H1 (cell line): ENCODE data around the gene KCNIP3. TPM values are rescaled to one million over a fixed set of nuclear protein-coding genes. Genes with fewer than 3 reads are reported as not detected.

Experiments used
- CTCF ChIA-PET: fragments of 300-600 bp; sonication (Branson Sonifier 250); formaldehyde crosslinking; loops from one replicate; lab custom pipeline; 2021; ENCODE audit not compliant: partially characterized antibody; lab: Charles Lee
- POLR2A ChIA-PET: fragments of 300-600 bp; sonication (Branson Sonifier 250); formaldehyde crosslinking; loops from one replicate; lab custom pipeline; 2021; ENCODE audit warnings: inconsistent platforms; ENCODE audit not compliant: partially characterized antibody; lab: Charles Lee
- DNase-seq, 2 experiments: peaks; one replicate each; pipeline versions ENCODE4 v3.0.0 to v3.0.0-alpha.2; 2010 to 2022; ENCODE audit warnings: low spot score in 2 of 2, low read depth in 1 of 2, mixed read lengths in 1 of 2
- FAIRE-seq: peaks from 2 replicates; lab custom pipeline; 2011; peaks lifted over from hg19 to GRCh38; lab: Jason Lieb, UNC
- H2AFZ ChIP-seq: 2 replicates; pipeline ENCODE4 v1.8.1; 2012; ENCODE audit warnings: low read length, inconsistent platforms
- H2AK5ac ChIP-seq: 2 replicates; pipeline ENCODE4 v1.6.1; 2013; ENCODE audit warnings: low read depth, low read length
- H2BK120ac ChIP-seq: replicated peaks from 2 replicates; pipeline ENCODE3; 2013; ENCODE audit warnings: low read depth, low read length, inconsistent platforms
- H2BK12ac ChIP-seq: 2 replicates; pipeline ENCODE4 v1.6.1; 2013; ENCODE audit warnings: low read depth, low read length
- H2BK15ac ChIP-seq: 2 replicates; pipeline ENCODE4 v1.6.1; 2013; ENCODE audit warnings: low read length
- H2BK20ac ChIP-seq: 2 replicates; pipeline ENCODE4 v1.6.1; 2013; ENCODE audit warnings: low read length
- H2BK5ac ChIP-seq: 2 replicates; pipeline ENCODE4 v1.6.1; 2013; ENCODE audit warnings: low read depth, low read length
- H3K14ac ChIP-seq: 2 replicates; pipeline ENCODE4 v1.6.1; 2013; ENCODE audit warnings: inconsistent platforms; ENCODE audit not compliant: insufficient read length
- H3K18ac ChIP-seq: 2 replicates; pipeline ENCODE4 v1.6.1; 2013; ENCODE audit warnings: low read length; ENCODE audit errors: extremely low read depth
- H3K23ac ChIP-seq: 2 replicates; pipeline ENCODE4 v1.6.1; 2013; ENCODE audit warnings: inconsistent platforms; ENCODE audit not compliant: insufficient read length
- H3K23me2 ChIP-seq: 2 replicates; pipeline ENCODE4 v1.6.1; 2013; ENCODE audit warnings: low read depth, low read length
- H3K27ac ChIP-seq: 2 replicates; pipeline ENCODE4 v1.6.1; 2011; ENCODE audit warnings: low read depth, low read length, inconsistent platforms
- H3K27me3 ChIP-seq, 4 experiments: replicated peaks in 1 of 4; 1 replicate in 1 of 4; 2 replicates in 3 of 4; pipeline versions ENCODE4 v1.6.1 to v1.8.1; 2011 to 2013; ENCODE audit warnings: low read length in 3 of 4, mild to moderate bottlenecking in 3 of 4, inconsistent platforms in 2 of 4, mixed read lengths in 2 of 4, moderate library complexity in 1 of 4; ENCODE audit not compliant: control insufficient read depth in 3 of 4, insufficient read depth in 3 of 4; ENCODE audit errors: extremely low read depth in 1 of 4
- H3K36me3 ChIP-seq, 4 experiments: 2 replicates each; pipeline versions ENCODE4 v1.6.1 to v1.8.1; 2011 to 2013; ENCODE audit warnings: mild to moderate bottlenecking in 4 of 4, low read length in 3 of 4, moderate library complexity in 2 of 4, control low read depth in 1 of 4, inconsistent platforms in 1 of 4; ENCODE audit not compliant: insufficient read depth in 4 of 4, control insufficient read depth in 2 of 4
- H3K4ac ChIP-seq: replicated peaks from 2 replicates; pipeline ENCODE3; 2013; ENCODE audit warnings: low read length, low read depth, mixed read lengths, inconsistent platforms; ENCODE audit not compliant: insufficient read length
- H3K4me1 ChIP-seq, 4 experiments: replicated peaks in 1 of 4; 1 replicate in 1 of 4; 2 replicates in 3 of 4; pipeline versions ENCODE4 v1.6.1 to v1.8.1; 2011 to 2013; ENCODE audit warnings: low read length in 3 of 4, inconsistent platforms in 2 of 4, mixed read lengths in 1 of 4; ENCODE audit not compliant: insufficient read depth in 4 of 4, control insufficient read depth in 3 of 4
- H3K4me2 ChIP-seq, 2 experiments: 2 replicates each; pipeline versions ENCODE4 v1.6.1 to v1.8.1; 2011 to 2013; ENCODE audit warnings: low read depth in 2 of 2, low read length in 2 of 2, control low read depth in 1 of 2, inconsistent platforms in 1 of 2, mild to moderate bottlenecking in 1 of 2; ENCODE audit not compliant: insufficient read depth in 1 of 2
- H3K4me3 ChIP-seq, 4 experiments: fragments of 200-600, 300-600 bp in 1 of 4; sonication (generic), shearing (Covaris generic), sonication (Bioruptor Twin) in 1 of 4; 2 replicates each; pipeline versions ENCODE4 v1.5.1 to v1.8.1; 2011 to 2016; ENCODE audit warnings: low read length in 4 of 4, low read depth in 3 of 4, control low read depth in 2 of 4, inconsistent platforms in 2 of 4, mild to moderate bottlenecking in 2 of 4, mixed read lengths in 1 of 4, moderate library complexity in 1 of 4; ENCODE audit not compliant: insufficient read depth in 2 of 4; ENCODE audit errors: extremely low read depth in 1 of 4
- H3K56ac ChIP-seq: replicated peaks from 2 replicates; pipeline ENCODE3; 2013; ENCODE audit warnings: low read depth, mild to moderate bottlenecking, mixed read lengths, low read length, inconsistent platforms; ENCODE audit not compliant: insufficient read length
- H3K79me1 ChIP-seq: 2 replicates; pipeline ENCODE4 v1.6.1; 2013; ENCODE audit warnings: low read depth, low read length, control low read depth
- H3K79me2 ChIP-seq, 2 experiments: 2 replicates each; pipeline versions ENCODE4 v1.6.1 to v1.8.1; 2012 to 2013; ENCODE audit warnings: low read length in 2 of 2, mild to moderate bottlenecking in 2 of 2, inconsistent platforms in 1 of 2; ENCODE audit not compliant: insufficient read depth in 2 of 2, control insufficient read depth in 1 of 2
- H3K9ac ChIP-seq, 4 experiments: replicated peaks in 1 of 4; 1 replicate in 1 of 4; 2 replicates in 3 of 4; pipeline versions ENCODE4 v1.6.1 to v1.8.1; 2011 to 2013; ENCODE audit warnings: low read depth in 3 of 4, low read length in 3 of 4, control low read depth in 2 of 4, mild to moderate bottlenecking in 2 of 4, moderate library complexity in 2 of 4, inconsistent platforms in 1 of 4; ENCODE audit errors: extremely low read depth in 1 of 4
- H3K9me3 ChIP-seq, 2 experiments: 2 replicates each; pipeline versions ENCODE4 v1.6.1 to v1.8.1; 2012 to 2013; ENCODE audit warnings: mild to moderate bottlenecking in 2 of 2, moderate library complexity in 2 of 2, control low read depth in 1 of 2, inconsistent platforms in 1 of 2, low read depth in 1 of 2, low read length in 1 of 2, mixed read lengths in 1 of 2; ENCODE audit not compliant: insufficient read depth in 2 of 2
- H4K20me1 ChIP-seq, 2 experiments: replicated peaks in 1 of 2; 2 replicates each; pipeline versions ENCODE3 to v1.8.1; 2011 to 2013; ENCODE audit warnings: inconsistent platforms in 2 of 2, low read length in 2 of 2, mild to moderate bottlenecking in 1 of 2; ENCODE audit not compliant: insufficient read depth in 2 of 2, control insufficient read depth in 1 of 2
- H4K5ac ChIP-seq: 2 replicates; pipeline ENCODE4 v1.6.1; 2013; ENCODE audit warnings: low read length, low read depth, mixed read lengths, inconsistent platforms; ENCODE audit not compliant: insufficient read length
- H4K8ac ChIP-seq: 2 replicates; pipeline ENCODE4 v1.8.0; 2013; ENCODE audit warnings: mild to moderate bottlenecking, moderate library complexity, low read length, inconsistent platforms; ENCODE audit not compliant: insufficient read depth; ENCODE audit errors: extremely low read depth
- H4K91ac ChIP-seq: replicated peaks from 2 replicates; pipeline ENCODE3; 2013; ENCODE audit warnings: low read length, mixed read lengths, inconsistent platforms; ENCODE audit not compliant: insufficient read length
- BCL11A ChIP-seq, 2 experiments: IDR thresholded peaks; one replicate each; pipeline ENCODE4 v1.6.1; 2011; ENCODE audit warnings: low read depth in 2 of 2, low read length in 2 of 2, mild to moderate bottlenecking in 2 of 2
- BRCA1 ChIP-seq: IDR thresholded peaks from 2 replicates; pipeline ENCODE4 v1.6.1; 2012; ENCODE audit warnings: low read depth, low read length, improper control_type of control experiment
- FOSL1 ChIP-seq: IDR thresholded peaks from 2 replicates; pipeline ENCODE4 v1.6.1; 2011; ENCODE audit warnings: mild to moderate bottlenecking, low read depth, low read length, moderate library complexity; ENCODE audit not compliant: insufficient read depth
- MAX ChIP-seq: IDR thresholded peaks from 2 replicates; pipeline ENCODE4 v1.6.1; 2012; ENCODE audit warnings: inconsistent platforms
- POU5F1 ChIP-seq: IDR thresholded peaks from 2 replicates; pipeline ENCODE4 v1.6.1; 2011; ENCODE audit warnings: low read depth, mild to moderate bottlenecking, low read length, moderate library complexity
- SIRT6 ChIP-seq: IDR thresholded peaks from one replicate; pipeline ENCODE4 v1.7.1; 2012; ENCODE audit warnings: low read length, inconsistent platforms
- SIX5 ChIP-seq: IDR thresholded peaks from 2 replicates; pipeline ENCODE4 v1.6.1; 2011; ENCODE audit warnings: mild to moderate bottlenecking, low read depth, low read length
- WGBS, 2 experiments: shearing (Covaris generic) in 1 of 2; methylation state at CpG; one replicate each; pipeline versions ENCODE4 v1.1.6 to v1.1.7; 2013 to 2015; ENCODE audit warnings: low lambda C conversion rate in 2 of 2, mixed read lengths in 2 of 2, inconsistent platforms in 1 of 2, low coverage in 1 of 2, missing lambda C conversion rate in 1 of 2; ENCODE audit not compliant: insufficient replicate concordance in 2 of 2, insufficient coverage in 1 of 2, insufficient read length in 1 of 2; ENCODE audit errors: extremely low coverage in 1 of 2, missing lambda C conversion rate in 1 of 2; 5-methylcytosine and 5-hydroxymethylcytosine counted together
- polyA plus RNA-seq, 7 experiments: library from polyadenylated mRNA; depleted of rRNA in 3 of 7; stranded (reverse) in 5 of 7; unstranded in 2 of 7; fragments of >200 nt in 5 of 7; fragments of 200-250 nt in 2 of 7; gene quantifications; 1 replicate in 5 of 7; 2 replicates in 1 of 7; 4 replicates in 1 of 7; pipeline versions ENCODE4 v1.2.1 to v1.2.3, GENCODE V29; 2011 to 2013; ENCODE audit warnings: missing spikeins in 2 of 7, mixed read lengths in 2 of 7
- total RNA-seq: library from RNA; stranded (reverse); fragmentation: NEBNext Ultra II Directional; extraction: Animal tissue kit (Norgen Biotek cat#: 25700); gene quantifications from 2 replicates; pipeline ENCODE4 v1.2.1, GENCODE V29; 2021
- TF ChIP-seq, protein P1 (sequence below): IDR thresholded peaks from 2 replicates; pipeline ENCODE4 v1.6.1; 2011; ENCODE audit warnings: low read depth, mild to moderate bottlenecking, low read length; ENCODE audit not compliant: insufficient read depth
- TF ChIP-seq, protein P2 (sequence below), 3 experiments: IDR thresholded peaks; 1 replicate in 2 of 3; 2 replicates in 1 of 3; pipeline versions ENCODE4 v1.5.1 to v1.6.1; 2011; ENCODE audit warnings: low read length in 3 of 3, mild to moderate bottlenecking in 3 of 3, inconsistent platforms in 2 of 3, low read depth in 1 of 3, moderate library complexity in 1 of 3; ENCODE audit not compliant: insufficient read depth in 1 of 3; ENCODE audit errors: control extremely low read depth in 1 of 3

KCNIP3 gene
- total and polyA plus RNA-seq, 2 of the 8 experiments (the other 6 are each of a cell fraction or from before 2014, with no cell fraction given): 0.33 to 1.9 TPM

DNA sequence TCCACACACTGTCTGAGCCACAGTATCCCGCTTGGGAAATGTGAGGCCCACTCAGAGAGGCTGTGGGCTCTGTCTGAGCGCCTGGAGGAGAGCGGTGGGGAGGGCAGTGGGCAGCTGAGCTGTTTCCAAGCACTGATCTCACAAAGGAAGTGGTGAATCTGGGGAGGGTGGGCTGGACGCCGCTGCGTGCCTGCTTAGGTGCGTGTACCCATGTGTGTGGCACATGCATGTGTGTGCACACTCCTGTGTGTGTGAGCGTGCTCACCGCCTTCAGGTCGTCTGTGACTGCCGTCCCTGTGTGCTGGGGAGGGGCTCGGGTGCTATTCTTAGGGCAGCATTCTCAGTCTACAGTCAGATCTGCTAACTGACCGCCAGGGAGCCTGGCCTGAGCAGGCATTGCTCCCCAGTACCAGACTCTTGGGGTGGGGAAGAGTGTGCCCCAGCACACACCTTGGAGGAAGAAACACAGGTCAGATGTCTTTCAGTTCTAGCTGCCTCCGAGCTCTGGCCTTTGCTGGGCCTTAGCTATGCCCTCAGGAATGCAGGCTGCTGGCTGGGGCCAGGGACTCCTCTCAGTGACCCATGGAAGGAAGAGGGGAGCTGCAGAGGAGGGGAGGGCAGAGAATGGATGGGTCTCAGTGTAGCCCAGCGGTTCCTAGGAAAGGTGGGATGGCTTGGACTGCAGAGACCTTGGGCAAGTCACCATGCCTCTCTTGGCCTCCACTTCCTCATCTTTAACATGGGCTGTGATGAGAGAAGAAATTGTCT, 31.4 kb downstream of the KCNIP3 start:
- Histone ChIP-seq H2AK5ac (no peak overlapping the region), H3K56ac (no peak overlapping the region), H3K4me2 (no peak overlapping the region), H2BK15ac (no peak overlapping the region), H4K91ac (no peak overlapping the region), H3K79me2 (no peaks in the 10 kb centered on the region), H3K4me1 (peaks cover 0 to 3% (median 0%) of the 10 kb centered on the region in 4 experiments; a peak in 1 of 7 replicates), H3K14ac (no peak overlapping the region), H3K27ac (no peak overlapping the region), H3K36me3 (no peaks in the 10 kb centered on the region; a peak in 1 of 8 replicates), H3K18ac (no peak overlapping the region), H2AFZ (no peak overlapping the region), H2BK12ac (no peak overlapping the region), H3K23me2 (peaks cover 11% of the 10 kb centered on the region; the same call in 1 of the 2 replicates), H4K8ac (peak overlapping the region; percentile 69; the same call in 1 of the 2 replicates), H3K23ac (no peak overlapping the region), H4K5ac (no peak overlapping the region), H3K4ac (no peak overlapping the region), H2BK5ac (no peak overlapping the region), H2BK20ac (no peak overlapping the region), H3K9me3 (peaks cover 74 to 97% of the 10 kb centered on the region in 2 experiments), H3K9ac (no peak overlapping the region), H2BK120ac (no peak overlapping the region), H4K20me1 (peaks cover 0 to 6% of the 10 kb centered on the region in 2 experiments), H3K27me3 (no peaks in the 10 kb centered on the region), H3K4me3 (no peak overlapping the region), H3K79me1 (no peaks in the 10 kb centered on the region; the same call in 1 of the 2 replicates)
- ChIA-PET POLR2A (no interaction called here), CTCF (no interaction called here)
- FAIRE-seq (no peak), DNase-seq (no peak)
- 78% methylated on average over 12 of the region's 15 CpGs; no CpG with 5 or more reads in 1 of the 2 experiments for WGBS, 2 experiments
- TF ChIP-seq FOSL1: no peak
- TF ChIP-seq BCL11A (IDR thresholded peaks at IDR 0.05; ENCODE audit: low read depth in 2 of 2, low read length in 2 of 2): no peak
- TF ChIP-seq, protein P1, sequence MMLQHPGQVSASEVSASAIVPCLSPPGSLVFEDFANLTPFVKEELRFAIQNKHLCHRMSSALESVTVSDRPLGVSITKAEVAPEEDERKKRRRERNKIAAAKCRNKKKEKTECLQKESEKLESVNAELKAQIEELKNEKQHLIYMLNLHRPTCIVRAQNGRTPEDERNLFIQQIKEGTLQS: no peak
- TF ChIP-seq SIX5: no peak
- TF ChIP-seq POU5F1: no peak
- TF ChIP-seq BRCA1: no peak
- TF ChIP-seq MAX: no peak
- TF ChIP-seq, protein P2, sequence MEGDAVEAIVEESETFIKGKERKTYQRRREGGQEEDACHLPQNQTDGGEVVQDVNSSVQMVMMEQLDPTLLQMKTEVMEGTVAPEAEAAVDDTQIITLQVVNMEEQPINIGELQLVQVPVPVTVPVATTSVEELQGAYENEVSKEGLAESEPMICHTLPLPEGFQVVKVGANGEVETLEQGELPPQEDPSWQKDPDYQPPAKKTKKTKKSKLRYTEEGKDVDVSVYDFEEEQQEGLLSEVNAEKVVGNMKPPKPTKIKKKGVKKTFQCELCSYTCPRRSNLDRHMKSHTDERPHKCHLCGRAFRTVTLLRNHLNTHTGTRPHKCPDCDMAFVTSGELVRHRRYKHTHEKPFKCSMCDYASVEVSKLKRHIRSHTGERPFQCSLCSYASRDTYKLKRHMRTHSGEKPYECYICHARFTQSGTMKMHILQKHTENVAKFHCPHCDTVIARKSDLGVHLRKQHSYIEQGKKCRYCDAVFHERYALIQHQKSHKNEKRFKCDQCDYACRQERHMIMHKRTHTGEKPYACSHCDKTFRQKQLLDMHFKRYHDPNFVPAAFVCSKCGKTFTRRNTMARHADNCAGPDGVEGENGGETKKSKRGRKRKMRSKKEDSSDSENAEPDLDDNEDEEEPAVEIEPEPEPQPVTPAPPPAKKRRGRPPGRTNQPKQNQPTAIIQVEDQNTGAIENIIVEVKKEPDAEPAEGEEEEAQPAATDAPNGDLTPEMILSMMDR (IDR thresholded peaks at IDR 0.05; ENCODE audit: control extremely low read depth in 1 of 3, insufficient read depth in 1 of 3, low read depth in 1 of 3, low read length in 3 of 3): no peak
- no peak for TF ChIP-seq SIRT6
